GM23338 (cell line): ENCODE measurements around the gene DOCK1. TPM values are rescaled to one million over a fixed set of nuclear protein-coding genes. Genes with fewer than 3 reads are reported as not detected.

Experiments used
- ATAC-seq: fragments of 200-7000 bp; cut with Tn5 transposase; 3 replicates; pipeline ENCODE4 v1.9.1; 2020
- DNase-seq: peaks from one replicate; pipeline ENCODE4 v3.0.0-alpha.2; 2015; ENCODE audit warnings: low spot score
- H2AFZ ChIP-seq: fragments of 200-600 bp; sonication (generic); 2 replicates; pipeline ENCODE4 v1.8.0; 2016; ENCODE audit warnings: antibody characterized with exemption, mild to moderate bottlenecking, moderate library complexity
- H3F3A ChIP-seq: fragments of 200-600 bp; sonication (generic); replicated peaks from 2 replicates; pipeline ENCODE4 v1.8.0; 2017; ENCODE audit warnings: antibody characterized with exemption, mixed run types, low read depth
- H3K27ac ChIP-seq: fragments of 200-600 bp; sonication (generic); 2 replicates; pipeline ENCODE4 v1.6.1; 2016; ENCODE audit warnings: low read depth
- H3K27me3 ChIP-seq: fragments of 200-600 bp; sonication (generic); 2 replicates; pipeline ENCODE4 v1.8.0; 2016; ENCODE audit warnings: mild to moderate bottlenecking, mixed run types, moderate library complexity; ENCODE audit not compliant: insufficient read depth
- H3K36me3 ChIP-seq: fragments of 200-600 bp; sonication (generic); 2 replicates; pipeline ENCODE4 v1.8.0; 2016; ENCODE audit warnings: mild to moderate bottlenecking; ENCODE audit not compliant: insufficient read depth
- H3K4me1 ChIP-seq: fragments of 200-600 bp; sonication (generic); 2 replicates; pipeline ENCODE4 v1.8.0; 2016; ENCODE audit warnings: mild to moderate bottlenecking, moderate library complexity; ENCODE audit not compliant: insufficient read depth
- H3K4me2 ChIP-seq: fragments of 200-600 bp; sonication (generic); 2 replicates; pipeline ENCODE4 v1.7.1; 2017; ENCODE audit warnings: mixed run types
- H3K4me3 ChIP-seq: fragments of 200-600 bp; sonication (generic); 2 replicates; pipeline ENCODE4 v1.6.1; 2016; ENCODE audit warnings: mixed run types
- H3K79me2 ChIP-seq: fragments of 200-600 bp; sonication (generic); replicated peaks from 2 replicates; pipeline ENCODE4 v1.8.0; 2017; ENCODE audit warnings: mild to moderate bottlenecking; ENCODE audit not compliant: insufficient read depth
- H3K9me2 ChIP-seq: fragments of 200-600 bp; sonication (generic); 2 replicates; pipeline ENCODE4 v1.8.0; 2017; ENCODE audit not compliant: insufficient read depth
- H4K20me1 ChIP-seq: fragments of 200-600 bp; sonication (generic); replicated peaks from 2 replicates; pipeline ENCODE4 v1.8.0; 2017; ENCODE audit warnings: mild to moderate bottlenecking; ENCODE audit not compliant: insufficient read depth
- H3K27ac Mint-ChIP-seq: 2 replicates; pipeline ENCODE4 v1.8.0; 2020; ENCODE audit warnings: inconsistent platforms, mild to moderate bottlenecking, moderate library complexity, mixed read lengths
- H3K27me3 Mint-ChIP-seq: 3 replicates; pipeline ENCODE4 v1.8.0; 2022; ENCODE audit warnings: low read depth, mild to moderate bottlenecking, moderate library complexity, mixed read lengths, inconsistent platforms; ENCODE audit not compliant: insufficient read depth, poor library complexity
- H3K36me3 Mint-ChIP-seq: 3 replicates; pipeline ENCODE4 v1.8.0; 2021; ENCODE audit warnings: low read depth, mild to moderate bottlenecking, inconsistent platforms, moderate library complexity, mixed read lengths
- H3K4me1 Mint-ChIP-seq: 3 replicates; pipeline ENCODE4 v1.8.0; 2020; ENCODE audit warnings: mild to moderate bottlenecking, inconsistent platforms, mixed read lengths
- H3K4me3 Mint-ChIP-seq: 3 replicates; pipeline ENCODE4 v1.8.0; 2021; ENCODE audit warnings: moderate library complexity, mild to moderate bottlenecking, inconsistent platforms, mixed read lengths
- H3K9me3 Mint-ChIP-seq: 3 replicates; pipeline ENCODE4 v1.8.0; 2020; ENCODE audit warnings: moderate library complexity, mild to moderate bottlenecking, inconsistent platforms, mixed read lengths
- CREB1 ChIP-seq: fragments of 250-450 bp; sonication (Bioruptor Pico); IDR thresholded peaks from 2 replicates; pipeline ENCODE4 v1.5.0; 2020; ENCODE audit warnings: low read depth, mild to moderate bottlenecking, moderate library complexity
- ETS1 ChIP-seq: IDR thresholded peaks from 2 replicates; pipeline ENCODE4 v1.6.1; 2016; ENCODE audit warnings: antibody characterized with exemption
- EZH2 ChIP-seq: fragments of 200-600 bp; sonication (generic); IDR thresholded peaks from one replicate; pipeline ENCODE4 v1.8.0; 2017; ENCODE audit warnings: antibody characterized with exemption, mild to moderate bottlenecking, low read depth; ENCODE audit not compliant: unreplicated experiment
- EZH2phosphoT487 ChIP-seq: fragments of 200-600 bp; sonication (generic); IDR thresholded peaks from one replicate; pipeline ENCODE4 v1.8.1; 2018; ENCODE audit warnings: antibody characterized with exemption; ENCODE audit not compliant: unreplicated experiment
- JUNB ChIP-seq: IDR thresholded peaks from one replicate; pipeline ENCODE4 v1.6.1; 2016; ENCODE audit warnings: antibody characterized with exemption; ENCODE audit not compliant: unreplicated experiment
- NANOG ChIP-seq: IDR thresholded peaks from 2 replicates; pipeline ENCODE4 v1.6.1; 2016; ENCODE audit warnings: antibody characterized with exemption, borderline replicate concordance
- POLR2AphosphoS5 ChIP-seq: IDR thresholded peaks from 2 replicates; pipeline ENCODE4 v1.6.1; 2016; ENCODE audit warnings: antibody characterized with exemption, low read depth
- STAT1 ChIP-seq: IDR thresholded peaks from one replicate; pipeline ENCODE4 v1.6.1; 2016; ENCODE audit warnings: antibody characterized with exemption; ENCODE audit not compliant: unreplicated experiment
- ZNF331 ChIP-seq: fragments of 250-450 bp; sonication (Bioruptor Pico); IDR thresholded peaks from 2 replicates; pipeline ENCODE4 v1.5.0; 2020; ENCODE audit warnings: low read depth, mild to moderate bottlenecking, moderate library complexity
- polyA plus RNA-seq: library from polyadenylated mRNA; unstranded; fragments of >200 nt; fragmentation: Nextera tagmentation; extraction: Ambion mirVana; gene quantifications from 2 replicates; pipeline ENCODE4 v1.2.1, GENCODE V29; 2016
- total RNA-seq: library from RNA; depleted of rRNA; stranded (reverse); fragments of >200 nt; shearing (Covaris generic); gene quantifications from 2 replicates; pipeline ENCODE4 v1.2.3, GENCODE V29; 2014
- TF ChIP-seq, protein P1 (sequence below), 2 experiments: fragments of 200-600 bp in 1 of 2; sonication (generic) in 1 of 2; conservative IDR thresholded peaks; 2 replicates each; pipeline versions ENCODE4 v1.5.1 to v1.6.1; 2016 to 2017; ENCODE audit warnings: antibody characterized with exemption in 2 of 2, low read depth in 2 of 2, mild to moderate bottlenecking in 2 of 2, moderate library complexity in 1 of 2
- TF ChIP-seq, protein P2 (sequence below): fragments of 250-450 bp; sonication (Bioruptor Pico); IDR thresholded peaks from 2 replicates; pipeline ENCODE4 v1.5.0; 2020; ENCODE audit warnings: mild to moderate bottlenecking, moderate library complexity

DOCK1 gene
- total and polyA plus RNA-seq, 2 experiments from 2014 or later: 13.2 to 55.3 TPM

GRCh38 chr10:127179612-127180250 lies 274.5 kb downstream of the DOCK1 start (continued):
- no peak for TF ChIP-seq ZNF331 (CRISPR knock-in tag)
- no peak for TF ChIP-seq JUNB
- TF ChIP-seq EZH2phosphoT487: no peak
- TF ChIP-seq, protein P1, sequence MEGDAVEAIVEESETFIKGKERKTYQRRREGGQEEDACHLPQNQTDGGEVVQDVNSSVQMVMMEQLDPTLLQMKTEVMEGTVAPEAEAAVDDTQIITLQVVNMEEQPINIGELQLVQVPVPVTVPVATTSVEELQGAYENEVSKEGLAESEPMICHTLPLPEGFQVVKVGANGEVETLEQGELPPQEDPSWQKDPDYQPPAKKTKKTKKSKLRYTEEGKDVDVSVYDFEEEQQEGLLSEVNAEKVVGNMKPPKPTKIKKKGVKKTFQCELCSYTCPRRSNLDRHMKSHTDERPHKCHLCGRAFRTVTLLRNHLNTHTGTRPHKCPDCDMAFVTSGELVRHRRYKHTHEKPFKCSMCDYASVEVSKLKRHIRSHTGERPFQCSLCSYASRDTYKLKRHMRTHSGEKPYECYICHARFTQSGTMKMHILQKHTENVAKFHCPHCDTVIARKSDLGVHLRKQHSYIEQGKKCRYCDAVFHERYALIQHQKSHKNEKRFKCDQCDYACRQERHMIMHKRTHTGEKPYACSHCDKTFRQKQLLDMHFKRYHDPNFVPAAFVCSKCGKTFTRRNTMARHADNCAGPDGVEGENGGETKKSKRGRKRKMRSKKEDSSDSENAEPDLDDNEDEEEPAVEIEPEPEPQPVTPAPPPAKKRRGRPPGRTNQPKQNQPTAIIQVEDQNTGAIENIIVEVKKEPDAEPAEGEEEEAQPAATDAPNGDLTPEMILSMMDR (conservative IDR thresholded peaks at IDR 0.05; ENCODE audit: low read depth in 2 of 2): no peak
- no peak for TF ChIP-seq EZH2
- no peak for TF ChIP-seq CREB1 (CRISPR knock-in tag)
- TF ChIP-seq POLR2AphosphoS5: no peak

GRCh38 chr10:127182161-127182560 lies 276.9 kb downstream of the DOCK1 start:
- Histone ChIP-seq H3K27ac (no peak overlapping the region), H2AFZ (no peak overlapping the region), H3K27me3 (no peaks in the 10 kb centered on the region), H3K4me1 (no peaks in the 10 kb centered on the region), H3K9me2 (peaks cover 11% of the 10 kb centered on the region; the same call in 1 of the 2 replicates), H3F3A (no peaks in the 10 kb centered on the region), H3K36me3 (no peaks in the 10 kb centered on the region), H4K20me1 (no peaks in the 10 kb centered on the region; the same call in 1 of the 2 replicates), H3K4me3 (no peak overlapping the region), H3K4me2 (no peak overlapping the region), H3K79me2 (no peaks in the 10 kb centered on the region)
- DNase-seq: no peak
- Mint-ChIP-seq H3K27ac (no peak overlapping the region), H3K27me3 (peaks cover 4% of the 10 kb centered on the region), H3K36me3 (peaks cover 2% of the 10 kb centered on the region; the same call in 2 of the 3 replicates), H3K9me3 (no peaks in the 10 kb centered on the region), H3K4me1 (no peaks in the 10 kb centered on the region; the same call in 1 of the 3 replicates), H3K4me3 (no peak overlapping the region)
- ATAC-seq: no peak
- TF ChIP-seq ETS1: no peak
- TF ChIP-seq ZNF331 (CRISPR knock-in tag): no peak
- TF ChIP-seq EZH2: no peak
- TF ChIP-seq POLR2AphosphoS5: no peak
- TF ChIP-seq, protein P1 (conservative IDR thresholded peaks at IDR 0.05; ENCODE audit: low read depth in 2 of 2): no peak
- no peak for TF ChIP-seq EZH2phosphoT487
- TF ChIP-seq, protein P2, sequence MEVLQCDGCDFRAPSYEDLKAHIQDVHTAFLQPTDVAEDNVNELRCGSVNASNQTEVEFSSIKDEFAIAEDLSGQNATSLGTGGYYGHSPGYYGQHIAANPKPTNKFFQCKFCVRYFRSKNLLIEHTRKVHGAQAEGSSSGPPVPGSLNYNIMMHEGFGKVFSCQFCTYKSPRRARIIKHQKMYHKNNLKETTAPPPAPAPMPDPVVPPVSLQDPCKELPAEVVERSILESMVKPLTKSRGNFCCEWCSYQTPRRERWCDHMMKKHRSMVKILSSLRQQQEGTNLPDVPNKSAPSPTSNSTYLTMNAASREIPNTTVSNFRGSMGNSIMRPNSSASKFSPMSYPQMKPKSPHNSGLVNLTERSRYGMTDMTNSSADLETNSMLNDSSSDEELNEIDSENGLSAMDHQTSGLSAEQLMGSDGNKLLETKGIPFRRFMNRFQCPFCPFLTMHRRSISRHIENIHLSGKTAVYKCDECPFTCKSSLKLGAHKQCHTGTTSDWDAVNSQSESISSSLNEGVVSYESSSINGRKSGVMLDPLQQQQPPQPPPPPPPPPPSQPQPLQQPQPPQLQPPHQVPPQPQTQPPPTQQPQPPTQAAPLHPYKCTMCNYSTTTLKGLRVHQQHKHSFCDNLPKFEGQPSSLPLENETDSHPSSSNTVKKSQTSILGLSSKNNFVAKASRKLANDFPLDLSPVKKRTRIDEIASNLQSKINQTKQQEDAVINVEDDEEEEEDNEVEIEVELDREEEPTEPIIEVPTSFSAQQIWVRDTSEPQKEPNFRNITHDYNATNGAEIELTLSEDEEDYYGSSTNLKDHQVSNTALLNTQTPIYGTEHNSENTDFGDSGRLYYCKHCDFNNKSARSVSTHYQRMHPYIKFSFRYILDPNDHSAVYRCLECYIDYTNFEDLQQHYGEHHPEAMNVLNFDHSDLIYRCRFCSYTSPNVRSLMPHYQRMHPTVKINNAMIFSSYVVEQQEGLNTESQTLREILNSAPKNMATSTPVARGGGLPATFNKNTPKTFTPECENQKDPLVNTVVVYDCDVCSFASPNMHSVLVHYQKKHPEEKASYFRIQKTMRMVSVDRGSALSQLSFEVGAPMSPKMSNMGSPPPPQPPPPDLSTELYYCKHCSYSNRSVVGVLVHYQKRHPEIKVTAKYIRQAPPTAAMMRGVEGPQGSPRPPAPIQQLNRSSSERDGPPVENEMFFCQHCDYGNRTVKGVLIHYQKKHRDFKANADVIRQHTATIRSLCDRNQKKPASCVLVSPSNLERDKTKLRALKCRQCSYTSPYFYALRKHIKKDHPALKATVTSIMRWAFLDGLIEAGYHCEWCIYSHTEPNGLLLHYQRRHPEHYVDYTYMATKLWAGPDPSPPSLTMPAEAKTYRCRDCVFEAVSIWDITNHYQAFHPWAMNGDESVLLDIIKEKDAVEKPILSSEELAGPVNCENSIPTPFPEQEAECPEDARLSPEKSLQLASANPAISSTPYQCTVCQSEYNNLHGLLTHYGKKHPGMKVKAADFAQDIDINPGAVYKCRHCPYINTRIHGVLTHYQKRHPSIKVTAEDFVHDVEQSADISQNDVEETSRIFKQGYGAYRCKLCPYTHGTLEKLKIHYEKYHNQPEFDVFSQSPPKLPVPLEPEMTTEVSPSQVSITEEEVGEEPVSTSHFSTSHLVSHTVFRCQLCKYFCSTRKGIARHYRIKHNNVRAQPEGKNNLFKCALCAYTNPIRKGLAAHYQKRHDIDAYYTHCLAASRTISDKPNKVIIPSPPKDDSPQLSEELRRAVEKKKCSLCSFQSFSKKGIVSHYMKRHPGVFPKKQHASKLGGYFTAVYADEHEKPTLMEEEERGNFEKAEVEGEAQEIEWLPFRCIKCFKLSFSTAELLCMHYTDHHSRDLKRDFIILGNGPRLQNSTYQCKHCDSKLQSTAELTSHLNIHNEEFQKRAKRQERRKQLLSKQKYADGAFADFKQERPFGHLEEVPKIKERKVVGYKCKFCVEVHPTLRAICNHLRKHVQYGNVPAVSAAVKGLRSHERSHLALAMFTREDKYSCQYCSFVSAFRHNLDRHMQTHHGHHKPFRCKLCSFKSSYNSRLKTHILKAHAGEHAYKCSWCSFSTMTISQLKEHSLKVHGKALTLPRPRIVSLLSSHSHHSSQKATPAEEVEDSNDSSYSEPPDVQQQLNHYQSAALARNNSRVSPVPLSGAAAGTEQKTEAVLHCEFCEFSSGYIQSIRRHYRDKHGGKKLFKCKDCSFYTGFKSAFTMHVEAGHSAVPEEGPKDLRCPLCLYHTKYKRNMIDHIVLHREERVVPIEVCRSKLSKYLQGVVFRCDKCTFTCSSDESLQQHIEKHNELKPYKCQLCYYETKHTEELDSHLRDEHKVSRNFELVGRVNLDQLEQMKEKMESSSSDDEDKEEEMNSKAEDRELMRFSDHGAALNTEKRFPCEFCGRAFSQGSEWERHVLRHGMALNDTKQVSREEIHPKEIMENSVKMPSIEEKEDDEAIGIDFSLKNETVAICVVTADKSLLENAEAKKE: no peak
- TF ChIP-seq STAT1: no peak
- no peak for TF ChIP-seq NANOG
